ENCODE measurements around the gene SCN9A. TPM values are rescaled to one million over a fixed set of nuclear protein-coding genes. Genes with fewer than 3 reads are reported as not detected.

SCN9A gene
- total and polyA plus RNA-seq, 2 of the 4 experiments (the other 2 are of a cell fraction) = 40.1 to 135 TPM

- Histone ChIP-seq H3K4me3 (ENCODE audit: insufficient read depth, low read depth, low read length) (no peak overlapping the region), H2AK9ac (replicated peaks; ENCODE audit: low read depth, low read length, poor library complexity) (no peak overlapping the region), H3K9ac (ENCODE audit: low read depth, low read length) (no peak overlapping the region), H4K5ac (ENCODE audit: low read depth, low read length) (no peak overlapping the region), H2BK120ac (ENCODE audit: low read depth, low read length) (no peak overlapping the region), H4K20me1 (ENCODE audit: insufficient read depth, low read length) (no peaks in the 10 kb centered on the region), H3K14ac (replicated peaks; ENCODE audit: low read depth, low read length) (no peak overlapping the region), H3K9me3 (ENCODE audit: control insufficient read depth, insufficient read depth, low read length) (no peaks in the 10 kb centered on the region), H4K8ac (ENCODE audit: low read depth in 2 of 2, low read length in 2 of 2) (no peak overlapping the region), H3K27me3 (ENCODE audit: control insufficient read depth, insufficient read depth, low read length) (no peaks in the 10 kb centered on the region), H3K4ac (ENCODE audit: low read depth, low read length) (no peak overlapping the region), H3K4me1 (ENCODE audit: control insufficient read depth, insufficient read depth, low read length) (no peaks in the 10 kb centered on the region; the same call in 1 of the 2 replicates), H3K56ac (ENCODE audit: extremely low read depth, insufficient read depth, low read length) (no peak overlapping the region), H2BK5ac (ENCODE audit: low read depth, low read length, poor library complexity, severe bottlenecking) (no peak overlapping the region), H3K4me2 (ENCODE audit: low read depth, low read length) (no peak overlapping the region), H3K36me3 (ENCODE audit: control insufficient read depth, insufficient read depth, low read length) (no peaks in the 10 kb centered on the region), H2BK15ac (ENCODE audit: low read depth, low read length) (no peak overlapping the region), H3K79me1 (ENCODE audit: low read depth in 1 of 2, low read length in 2 of 2) (no peaks in the 10 kb centered on the region; a peak in 1 of 4 replicates), H3K18ac (ENCODE audit: low read depth, low read length) (no peak overlapping the region), H3K23ac (ENCODE audit: low read depth, low read length) (no peak overlapping the region), H3K9me1 (ENCODE audit: insufficient read depth, low read length) (no peaks in the 10 kb centered on the region), H2AFZ (replicated peaks; ENCODE audit: low read length, poor library complexity) (no peak overlapping the region), H3K27ac (ENCODE audit: insufficient read depth, low read length) (no peak overlapping the region), H2BK20ac (ENCODE audit: low read depth, low read length) (no peak overlapping the region), H2AK5ac (ENCODE audit: low read depth, low read length) (no peak overlapping the region), H4K91ac (ENCODE audit: insufficient read depth, low read depth, low read length) (no peak overlapping the region)
- TF ChIP-seq POLR2A (IDR thresholded peaks at IDR 0.05; ENCODE audit: low read depth, low read length) (no peak), CTCF (conservative IDR thresholded peaks at IDR 0.05; ENCODE audit: low read depth, low read length) (no peak), NFE2L2 (IDR thresholded peaks at IDR 0.05; ENCODE audit: low read depth, low read length) (no peak), CHD1 (IDR thresholded peaks at IDR 0.05; ENCODE audit: low read depth, low read length) (no peak)
- ChIA-PET POLR2A (ENCODE audit: unreplicated experiment) (no interaction called here), CTCF (no interaction called here)
- BruUV-seq (replicated peaks) = no TSS peak
- intact Hi-C loops (cut with micrococcal nuclease) = no loop called here
- no peak for DNase-seq
- no peak for ATAC-seq (ENCODE audit: low read depth)
- dilution Hi-C loops (cut with HindIII; ENCODE audit: low sequenced_read_pairs, unreplicated experiment) = no loop called here
- in situ Hi-C loops (cut with MboI; ENCODE audit: low sequenced_read_pairs) = no loop called here
- WGBS, 2 experiments (ENCODE audit: extremely low coverage in 2 of 2, insufficient read length in 1 of 2) = no CpG with 5 or more reads among the region's 1 CpG
Observed at GRCh38 chr2:166246901-166247300, 128.8 kb downstream of the SCN9A start.
